Measurements from ENCODE around the gene TNFRSF4.

Gene TNFRSF4

GRCh38 chr1:1218524-1219200 lies 4.7 kb upstream of the TNFRSF4 start:
- DNase-seq (ENCODE audit: low read depth in 3 of 3): no peak

GRCh38 chr1:1217621-1218523 lies 3.9 kb upstream of the TNFRSF4 start:
- DNase-seq (ENCODE audit: low read depth in 3 of 3): peak in 1 of 3 experiments; percentile 34

GRCh38 chr1:1216770-1217620 lies 3.0 kb upstream of the TNFRSF4 start:
- DNase-seq (ENCODE audit: low read depth in 3 of 3): no peak

GRCh38 chr1:1215881-1216605 lies 2.1 kb upstream of the TNFRSF4 start:
- no peak for DNase-seq (ENCODE audit: low read depth in 3 of 3)

- no peak for DNase-seq (ENCODE audit: low read depth in 3 of 3)
Measured at GRCh38 chr1:1215080-1215676, 1.2 kb upstream of the TNFRSF4 start.

- DNase-seq (ENCODE audit: low read depth in 3 of 3): no peak
Measured at GRCh38 chr1:1212780-1213344, 1.1 kb downstream of the TNFRSF4 start.

- DNase-seq (ENCODE audit: low read depth in 3 of 3): no peak
Measured at GRCh38 chr1:1211541-1212441, 2.2 kb downstream of the TNFRSF4 start.

GRCh38 chr1:1210726-1211540 lies 3.0 kb downstream of the TNFRSF4 start:
- DNase-seq (ENCODE audit: low read depth in 3 of 3): no peak

- peak in 1 of 3 experiments; percentile 49 for DNase-seq (ENCODE audit: low read depth in 3 of 3)
Measured at GRCh38 chr1:1208713-1209433, 5.1 kb downstream of the TNFRSF4 start.

GRCh38 chr1:1207571-1207892 lies 6.4 kb downstream of the TNFRSF4 start:
- no peak for DNase-seq (ENCODE audit: low read depth in 3 of 3)

GRCh38 chr1:1206966-1207531 lies 6.9 kb downstream of the TNFRSF4 start:
- DNase-seq (ENCODE audit: low read depth in 3 of 3): no peak

- DNase-seq (ENCODE audit: low read depth in 3 of 3): no peak
Measured at GRCh38 chr1:1206376-1206965, 7.5 kb downstream of the TNFRSF4 start, which contains the start of gene TNFRSF18. Gene TNFRSF18, minus strand, starts transcription at chr1:1206592. Its CDS starts 21 bp downstream, at chr1:1206571.

GRCh38 chr1:1205769-1206375 lies 8.1 kb downstream of the TNFRSF4 start:
- DNase-seq (ENCODE audit: low read depth in 3 of 3): no peak

GRCh38 chr1:1204998-1205768 lies 8.8 kb downstream of the TNFRSF4 start:
- DNase-seq (ENCODE audit: low read depth in 3 of 3): no peak

- no peak for DNase-seq (ENCODE audit: low read depth in 3 of 3)
Measured at GRCh38 chr1:1204425-1204920, 9.5 kb downstream of the TNFRSF4 start.
